HL-60/S4 (cell line): ENCODE results near the gene HOXD4.

Experiments used
- in situ Hi-C: fragments of 300-500 bp; cut with MboI; formaldehyde crosslinking; loops from 2 replicates; pipeline ENCODE4 v1.14.3; 2022; ENCODE audit warnings: low sequenced_read_pairs

The HOXD4 gene

GRCh38 chr2:176186024-176186423, 34.7 kb downstream of the HOXD4 start:
- in situ Hi-C loops = no loop called here

GRCh38 chr2:176187200-176187898, 36.0 kb downstream of the HOXD4 start:
- in situ Hi-C loops = no loop called here

- in situ Hi-C loops = no loop called here
Observed at GRCh38 chr2:176187899-176188773, 36.8 kb downstream of the HOXD4 start, which contains the start of gene HOXD1. HOXD1 (plus strand) TSS chr2:176188668; CDS start chr2:176188802, 134 bp downstream.

- in situ Hi-C loops = no loop called here
Observed at GRCh38 chr2:176188774-176189680, 37.7 kb downstream of the HOXD4 start.

- in situ Hi-C loops = no loop called here
Observed at GRCh38 chr2:176189681-176190641, 38.6 kb downstream of the HOXD4 start.

- in situ Hi-C loops = no loop called here
Observed at GRCh38 chr2:176192351-176192750, 41.0 kb downstream of the HOXD4 start.

GRCh38 chr2:176193048-176193447, 41.7 kb downstream of the HOXD4 start:
- in situ Hi-C loops = no loop called here

GRCh38 chr2:176199902-176200301, 48.6 kb downstream of the HOXD4 start:
- in situ Hi-C loops = no loop called here

- in situ Hi-C loops = no loop called here
Observed at GRCh38 chr2:176200971-176201370, 49.6 kb downstream of the HOXD4 start.

GRCh38 chr2:176202491-176202890, 51.1 kb downstream of the HOXD4 start:
- in situ Hi-C loops = no loop called here
